GM18951 (cell line): ENCODE results near the gene NDEL1.

Experiments
- POLR2A ChIP-seq: IDR thresholded peaks from 4 replicates; pipeline ENCODE4 v1.6.1; 2011; ENCODE audit warnings: mild to moderate bottlenecking; ENCODE audit not compliant: insufficient read length, insufficient read depth; ENCODE audit errors: extremely low read depth
- in situ Hi-C: fragments of 300-500 bp; cut with MboI; formaldehyde crosslinking; loops from one replicate; pipeline ENCODE4 v1.12.0; 2022; ENCODE audit warnings: low sequenced_read_pairs, mixed read lengths, inconsistent platforms; ENCODE audit not compliant: unreplicated experiment

The NDEL1 gene

GRCh38 chr17:8480011-8480976 lies 44.6 kb downstream of the NDEL1 start:
- TF ChIP-seq POLR2A = no peak
- in situ Hi-C loops = no loop called here

GRCh38 chr17:8481089-8481488 lies 45.4 kb downstream of the NDEL1 start:
- in situ Hi-C loops = no loop called here
- TF ChIP-seq POLR2A = no peak

DNA sequence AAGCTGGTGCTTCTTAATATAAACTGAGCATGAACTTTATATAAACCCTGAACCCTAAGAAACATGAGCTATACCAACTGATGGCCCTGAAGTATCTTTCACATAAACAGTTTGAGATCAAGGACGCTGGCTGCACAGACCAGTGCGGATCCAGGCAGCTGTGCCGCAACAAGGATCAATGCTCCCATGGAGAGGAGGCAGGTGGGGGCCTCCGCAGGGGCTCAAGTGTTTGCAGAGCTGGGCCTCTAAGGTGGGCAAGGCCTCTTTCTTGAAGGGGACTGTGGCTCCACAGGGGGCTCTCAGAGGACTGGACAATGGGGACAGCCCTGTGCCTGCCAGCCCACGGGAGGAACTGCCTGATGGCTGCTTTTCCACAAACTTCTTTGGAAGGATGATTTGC lies 46.0 kb downstream of the NDEL1 start:
- in situ Hi-C loops = no loop called here
- TF ChIP-seq POLR2A = no peak

- TF ChIP-seq POLR2A = no peak
- in situ Hi-C loops = no loop called here
These were observed 46.9 kb downstream of the NDEL1 start for GRCh38 chr17:8482546-8482945.

DNA sequence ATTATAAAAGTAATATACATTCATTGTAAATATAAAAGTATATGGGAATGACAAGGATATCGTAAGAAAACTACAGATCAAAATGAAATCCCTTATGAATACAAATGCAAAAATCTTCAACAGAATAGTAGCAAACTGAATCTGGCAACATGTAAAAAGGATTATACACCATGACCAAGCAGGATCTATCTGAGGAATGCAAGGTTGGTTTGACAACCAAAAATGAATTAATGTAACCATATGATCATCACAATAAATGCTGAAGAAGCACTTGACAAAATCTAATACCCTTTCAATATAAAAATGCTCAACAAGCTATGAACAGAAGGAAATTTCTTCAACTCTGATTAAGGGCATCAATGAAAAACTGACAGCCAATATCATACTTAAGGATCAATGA lies 48.8 kb downstream of the NDEL1 start:
- in situ Hi-C loops = no loop called here

GRCh38 chr17:8485491-8485890 lies 49.8 kb downstream of the NDEL1 start:
- TF ChIP-seq POLR2A = no peak
- in situ Hi-C loops = no loop called here

More for the DNA sequence above, 48.8 kb downstream of the NDEL1 start:
- TF ChIP-seq POLR2A = no peak

DNA sequence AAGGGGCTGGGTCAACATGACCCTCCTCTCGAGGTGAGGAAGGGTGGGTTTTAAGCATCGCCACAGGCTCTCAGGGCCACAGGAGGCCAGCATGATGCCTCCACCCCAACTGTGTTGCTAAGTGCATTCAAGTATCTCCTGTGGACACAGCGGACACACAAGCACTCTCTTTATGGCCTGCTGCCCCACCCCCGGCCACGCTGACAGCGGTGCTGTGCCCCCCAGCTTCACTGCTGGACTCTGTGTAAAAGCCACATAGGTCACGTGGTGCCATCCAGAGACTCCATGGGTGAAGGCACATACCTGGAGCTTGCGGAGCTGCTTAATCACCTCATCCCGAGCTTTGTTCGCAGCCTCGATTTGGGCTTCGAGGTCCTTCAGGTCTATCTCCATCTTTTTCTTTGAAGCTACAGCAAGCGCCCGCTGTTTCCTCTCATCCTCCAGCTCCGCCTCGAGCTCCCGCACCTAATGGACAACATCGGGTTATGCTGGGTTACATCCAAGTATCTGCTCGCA lies 51.5 kb downstream of the NDEL1 start:
- in situ Hi-C loops = no loop called here

GRCh38 chr17:8487743-8488142 lies 52.1 kb downstream of the NDEL1 start:
- in situ Hi-C loops = no loop called here
- TF ChIP-seq POLR2A = no peak

More for the DNA sequence above, 51.5 kb downstream of the NDEL1 start:
- TF ChIP-seq POLR2A = no peak

DNA sequence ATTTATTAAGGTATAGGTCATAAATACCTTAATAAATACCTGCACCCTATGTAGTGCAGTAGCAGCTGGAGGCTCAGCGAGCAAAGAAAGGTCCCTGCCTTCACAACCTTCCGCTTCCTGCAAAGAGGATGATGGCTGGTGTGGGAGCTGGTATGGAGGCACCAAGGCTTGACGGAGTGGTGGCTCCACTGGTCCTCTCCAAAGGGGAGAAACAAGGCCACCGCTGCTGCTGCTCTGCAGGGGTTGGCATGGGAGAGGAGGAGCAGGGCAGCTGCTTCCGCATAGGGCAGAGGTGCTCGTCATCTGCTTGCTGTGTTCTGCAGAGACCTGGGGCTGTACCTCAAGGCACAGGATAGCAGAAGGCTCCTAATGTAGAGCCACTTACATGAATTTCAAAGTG lies 52.8 kb downstream of the NDEL1 start:
- in situ Hi-C loops = no loop called here
- TF ChIP-seq POLR2A = no peak

DNA sequence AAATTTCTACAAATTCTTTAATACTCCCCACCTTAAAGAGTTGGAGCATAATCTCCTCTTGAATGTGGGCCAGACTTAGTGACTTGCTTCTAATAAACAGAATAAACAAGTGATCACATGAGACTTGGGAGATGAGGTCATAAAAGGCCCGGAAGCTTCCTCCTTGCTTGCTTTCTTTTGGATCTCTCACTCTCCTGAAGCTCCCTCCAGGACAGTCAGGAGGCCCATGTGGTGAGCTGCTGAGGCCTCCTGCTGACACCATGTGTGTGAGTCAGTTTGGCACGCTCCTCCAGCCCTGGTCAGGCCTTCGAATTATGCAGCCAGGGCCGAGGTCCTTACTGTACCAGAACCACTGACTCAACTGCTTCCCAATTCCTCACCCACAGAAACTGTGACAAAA lies 53.2 kb downstream of the NDEL1 start:
- in situ Hi-C loops = no loop called here
- TF ChIP-seq POLR2A = no peak

DNA sequence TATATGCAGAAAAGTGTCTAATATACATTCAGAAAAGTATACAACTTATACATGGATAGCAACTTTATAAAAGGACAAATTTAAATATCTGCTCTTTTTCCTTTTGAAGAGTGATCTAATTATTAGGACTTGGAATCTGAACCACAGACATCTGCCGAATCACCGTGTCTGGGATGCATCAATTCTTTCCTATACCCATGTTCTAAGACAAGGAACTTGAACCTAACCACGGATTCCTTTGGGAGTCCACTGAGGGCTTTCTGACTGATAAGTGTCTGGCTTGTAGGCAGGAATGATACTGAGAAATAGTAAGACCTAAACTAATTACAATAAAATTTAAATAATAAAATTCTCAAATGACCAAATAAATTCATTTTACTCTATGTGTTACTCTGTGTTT lies 54.2 kb downstream of the NDEL1 start:
- in situ Hi-C loops = no loop called here
- no peak for TF ChIP-seq POLR2A

- in situ Hi-C loops = no loop called here
- TF ChIP-seq POLR2A = no peak
These were observed 54.8 kb downstream of the NDEL1 start for GRCh38 chr17:8490256-8491023.

DNA sequence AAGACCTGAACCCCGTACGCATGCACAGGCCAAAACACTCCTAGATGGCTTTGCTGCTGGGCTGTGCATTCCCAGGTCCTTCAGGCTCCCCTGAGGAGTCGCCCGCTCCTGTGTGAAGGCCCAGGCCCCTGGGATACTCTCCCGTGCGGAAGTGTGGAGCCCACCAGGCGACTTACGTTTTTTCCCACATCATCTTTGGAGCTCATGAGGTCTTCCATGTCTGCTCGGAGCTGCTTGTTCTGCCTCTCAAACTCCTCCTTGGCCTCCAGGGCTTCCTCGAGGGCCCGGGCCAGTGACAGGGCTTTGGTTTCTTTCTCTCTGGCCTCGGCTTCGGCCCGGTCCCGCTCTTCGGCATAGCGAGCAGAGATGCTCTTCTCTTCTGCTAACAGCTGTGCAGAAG lies 56.4 kb downstream of the NDEL1 start:
- in situ Hi-C loops = no loop called here
- TF ChIP-seq POLR2A = no peak
